ENCODE measurements around the gene ESYT1. TPM values are rescaled to one million over a fixed set of nuclear protein-coding genes. Genes with fewer than 3 reads are reported as not detected.

ESYT1 gene
- total RNA-seq, 1 experiment from 2014 or later, result 111 TPM

DNA sequence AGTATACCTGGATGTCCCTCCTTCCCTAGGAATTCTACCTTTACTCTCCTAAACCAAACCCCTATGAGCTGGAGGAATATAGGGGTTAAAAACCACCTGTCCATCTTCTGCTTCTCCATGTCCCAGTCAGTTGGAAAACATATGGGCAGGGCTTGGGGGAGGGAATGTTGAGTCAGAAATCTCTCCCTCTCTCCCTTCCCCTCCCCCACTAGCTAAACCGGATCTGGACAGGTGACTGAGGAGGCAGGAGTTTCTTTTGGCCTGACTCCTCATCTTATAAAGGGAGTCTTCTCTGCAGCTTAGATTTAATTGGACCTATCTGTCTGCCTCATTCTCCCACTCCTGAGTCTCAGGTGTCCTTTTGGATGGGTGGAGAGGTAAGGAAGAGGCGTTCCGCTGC, 42.0 kb upstream of the ESYT1 start:
- no peaks in the 10 kb centered on the region for H3K9me3 ChIP-seq (ENCODE audit: control insufficient read depth, low read depth, low read length)
- no peak overlapping the region for H4K91ac ChIP-seq (ENCODE audit: insufficient read length, low read depth, low read length)
- peaks cover 6% of the 10 kb centered on the region; the same call in 1 of the 2 replicates for H3K79me2 ChIP-seq (ENCODE audit: insufficient read depth, low read length)
- H3K9me3 Mint-ChIP-seq, result no peaks in the 10 kb centered on the region
- no peak overlapping the region for H2BK20ac ChIP-seq (ENCODE audit: low read depth, low read length, poor library complexity, severe bottlenecking)
- no peak overlapping the region for H3K27ac ChIP-seq (ENCODE audit: insufficient read length, low read depth, low read length)
- TF ChIP-seq, protein P1, sequence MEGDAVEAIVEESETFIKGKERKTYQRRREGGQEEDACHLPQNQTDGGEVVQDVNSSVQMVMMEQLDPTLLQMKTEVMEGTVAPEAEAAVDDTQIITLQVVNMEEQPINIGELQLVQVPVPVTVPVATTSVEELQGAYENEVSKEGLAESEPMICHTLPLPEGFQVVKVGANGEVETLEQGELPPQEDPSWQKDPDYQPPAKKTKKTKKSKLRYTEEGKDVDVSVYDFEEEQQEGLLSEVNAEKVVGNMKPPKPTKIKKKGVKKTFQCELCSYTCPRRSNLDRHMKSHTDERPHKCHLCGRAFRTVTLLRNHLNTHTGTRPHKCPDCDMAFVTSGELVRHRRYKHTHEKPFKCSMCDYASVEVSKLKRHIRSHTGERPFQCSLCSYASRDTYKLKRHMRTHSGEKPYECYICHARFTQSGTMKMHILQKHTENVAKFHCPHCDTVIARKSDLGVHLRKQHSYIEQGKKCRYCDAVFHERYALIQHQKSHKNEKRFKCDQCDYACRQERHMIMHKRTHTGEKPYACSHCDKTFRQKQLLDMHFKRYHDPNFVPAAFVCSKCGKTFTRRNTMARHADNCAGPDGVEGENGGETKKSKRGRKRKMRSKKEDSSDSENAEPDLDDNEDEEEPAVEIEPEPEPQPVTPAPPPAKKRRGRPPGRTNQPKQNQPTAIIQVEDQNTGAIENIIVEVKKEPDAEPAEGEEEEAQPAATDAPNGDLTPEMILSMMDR (conservative IDR thresholded peaks at IDR 0.05), result no peak
- H3K4me3 Mint-ChIP-seq, result no peak overlapping the region; a peak in 1 of 5 replicates
- no peak overlapping the region for H2BK12ac ChIP-seq (ENCODE audit: insufficient read length, low read depth, low read length)
- DNase-seq, result no peak
- H3K4me1 Mint-ChIP-seq, result peaks cover 9 to 13% of the 10 kb centered on the region in 2 experiments
- no peak overlapping the region for H3K18ac ChIP-seq (ENCODE audit: insufficient read length, low read depth, low read length)
- H2BK5ac ChIP-seq (ENCODE audit: insufficient read length, low read length), result no peak overlapping the region
- H3K27ac Mint-ChIP-seq, result peak overlapping the region in 2 of 3 experiments; percentile 10 to 49; a peak in 1 of 7 replicates
- H3K56ac ChIP-seq (ENCODE audit: insufficient read length, low read depth, low read length), result no peak overlapping the region
- H2BK15ac ChIP-seq (ENCODE audit: low read depth, low read length), result no peak overlapping the region
- H3K4me2 ChIP-seq (ENCODE audit: insufficient read depth, insufficient read length, low read length), result no peak overlapping the region
- H3K27me3 Mint-ChIP-seq (ENCODE audit: low read depth), result no peaks in the 10 kb centered on the region
- no peak overlapping the region for H2BK120ac ChIP-seq (ENCODE audit: low read depth, low read length, poor library complexity, severe bottlenecking)
- no peak overlapping the region for H4K5ac ChIP-seq (ENCODE audit: insufficient read length, low read depth, low read length)
- no peaks in the 10 kb centered on the region for H3K79me1 ChIP-seq (ENCODE audit: insufficient read depth, low read depth, low read length, poor library complexity, severe bottlenecking)
- H4K8ac ChIP-seq (replicated peaks; ENCODE audit: insufficient read length, low read depth, low read length), result no peak overlapping the region
- H3K23me2 ChIP-seq (ENCODE audit: insufficient read length, low read depth, low read length, poor library complexity, severe bottlenecking), result no peaks in the 10 kb centered on the region
- WGBS (ENCODE audit: extremely low coverage, insufficient read length, low lambda C conversion rate), result no CpG with 5 or more reads among the region's 3 CpGs
- no peak overlapping the region for H3K4ac ChIP-seq (ENCODE audit: low read depth, low read length)
- H3K4me1 ChIP-seq (ENCODE audit: insufficient read depth, low read length), result 0 out of 2 replicates have a peak, but pooled peaks cover 2% of the 10 kb centered on the region
- H4K20me1 ChIP-seq (ENCODE audit: control insufficient read depth, insufficient read depth, insufficient read length), result no peaks in the 10 kb centered on the region
- H3T11ph ChIP-seq (ENCODE audit: low read length), result no peak overlapping the region
- no peak overlapping the region for H3K9ac ChIP-seq (ENCODE audit: extremely low read depth, insufficient read length, low read length)
- H3K23ac ChIP-seq (ENCODE audit: insufficient read length, low read depth, low read length), result no peak overlapping the region
- H2AK5ac ChIP-seq (ENCODE audit: insufficient read length, low read length), result no peak overlapping the region
- H3K27me3 ChIP-seq (ENCODE audit: insufficient read depth, low read length), result no peaks in the 10 kb centered on the region
- H3K14ac ChIP-seq (ENCODE audit: insufficient read depth, low read length), result no peak overlapping the region
- no peak overlapping the region for H2AFZ ChIP-seq (ENCODE audit: low read length)
- H3K36me3 Mint-ChIP-seq (ENCODE audit: insufficient read depth in 1 of 3, low read depth in 3 of 3), result peaks cover 33 to 72% (median 69%) of the 10 kb centered on the region in 3 experiments
